Mammary epithelial cell (primary cell): ENCODE data around the gene SUSD2.

Experiments
- CTCF ChIP-seq, 2 donors: IDR thresholded peaks in 1 of 2; conservative IDR thresholded peaks in 1 of 2; 2 replicates each; pipeline ENCODE4 v1.5.1; 2011 to 2012; ENCODE audit warnings: inconsistent platforms in 2 of 2, low read length in 2 of 2, mild to moderate bottlenecking in 2 of 2, control low read depth in 1 of 2, low read depth in 1 of 2; ENCODE audit not compliant: insufficient read depth in 1 of 2; ENCODE audit errors: extremely low read depth in 1 of 2
- EZH2 ChIP-seq: IDR thresholded peaks from 2 replicates; pipeline ENCODE4 v1.6.1; 2012; ENCODE audit warnings: low read length, inconsistent platforms, borderline replicate concordance

GRCh38 chr22:24209687-24210086 is 28.4 kb downstream of the SUSD2 start:
- no peak for TF ChIP-seq CTCF (conservative IDR thresholded peaks at IDR 0.05 in 1 of 2, IDR thresholded peaks at IDR 0.05 in 1 of 2; ENCODE audit: extremely low read depth in 1 of 2, insufficient read depth in 1 of 2, low read depth in 1 of 2, low read length in 2 of 2)
- TF ChIP-seq EZH2: no peak
